Skin of body (tissue), 2 donors: Measurements from ENCODE around the gene SETBP1. TPM values are rescaled to one million over a fixed set of nuclear protein-coding genes. Genes with fewer than 3 reads are reported as not detected.

Source experiments
- DNase-seq: peaks from one replicate; lab custom pipeline; 2025; lab: John Stamatoyannopoulos, UW
- total RNA-seq: library from RNA; depleted of rRNA; stranded (reverse); fragments of >200 nt; gene quantifications from one replicate; pipeline ENCODE4 v1.2.3, GENCODE V29; 2014

SETBP1 gene
- total RNA-seq, 1 donor from 2014 or later, result 24.1 TPM

- DNase-seq, result peak; percentile 64
These were observed 1.4 kb upstream of the SETBP1 start for GRCh38 chr18:44679056-44679913.

GRCh38 chr18:44679914-44680272, 795 bp upstream of the SETBP1 start:
- DNase-seq, result peak; percentile 38

- peak; percentile 69 for DNase-seq
These were observed 635 bp downstream of the SETBP1 start for GRCh38 chr18:44681076-44681970.

- no peak for DNase-seq
These were observed 1.6 kb downstream of the SETBP1 start for GRCh38 chr18:44682201-44682870.

- DNase-seq, result no peak
These were observed 2.2 kb downstream of the SETBP1 start for GRCh38 chr18:44682871-44683221.

- DNase-seq, result peak; percentile 76
These were observed 2.9 kb downstream of the SETBP1 start for GRCh38 chr18:44683556-44683955.

- no peak for DNase-seq
These were observed 4.6 kb downstream of the SETBP1 start for GRCh38 chr18:44685296-44685695.

- DNase-seq, result no peak
These were observed 5.5 kb downstream of the SETBP1 start for GRCh38 chr18:44686156-44686555.

- DNase-seq, result peak; percentile 28
These were observed 6.7 kb downstream of the SETBP1 start for GRCh38 chr18:44687421-44687820.

- DNase-seq, result no peak
These were observed 9.0 kb downstream of the SETBP1 start for GRCh38 chr18:44689736-44690135.

- no peak for DNase-seq
These were observed 10.6 kb downstream of the SETBP1 start for GRCh38 chr18:44691148-44691925.

GRCh38 chr18:44693030-44693784, 12.5 kb downstream of the SETBP1 start:
- no peak for DNase-seq

- DNase-seq, result no peak
These were observed 14.8 kb downstream of the SETBP1 start for GRCh38 chr18:44695503-44695902.

GRCh38 chr18:44696892-44697291, 16.2 kb downstream of the SETBP1 start:
- DNase-seq, result no peak

- DNase-seq, result no peak
These were observed 16.6 kb downstream of the SETBP1 start for GRCh38 chr18:44697315-44697714.

- no peak for DNase-seq
These were observed 17.8 kb downstream of the SETBP1 start for GRCh38 chr18:44698518-44698917.

- DNase-seq, result no peak
These were observed 19.0 kb downstream of the SETBP1 start for GRCh38 chr18:44699572-44700261.

GRCh38 chr18:44700652-44701051, 20.0 kb downstream of the SETBP1 start:
- no peak for DNase-seq

- DNase-seq, result no peak
These were observed 20.5 kb downstream of the SETBP1 start for GRCh38 chr18:44701227-44701626.

- DNase-seq, result no peak
These were observed 21.9 kb downstream of the SETBP1 start for GRCh38 chr18:44702594-44702993.
